Loucy (cell line): ENCODE data around the gene RORB.

ENCODE experiments used
- H2AFZ ChIP-seq: fragments of 200-600 bp; sonication (generic); 2 replicates; pipeline ENCODE4 v1.6.0; 2016; ENCODE audit warnings: antibody characterized with exemption, mild to moderate bottlenecking, low read length, moderate library complexity
- H3F3A ChIP-seq: fragments of 200-600 bp; 2 replicates; pipeline ENCODE4 v1.6.0; 2016; ENCODE audit warnings: antibody characterized with exemption, low read depth, mild to moderate bottlenecking
- H3K27me3 ChIP-seq: fragments of 200-600 bp; sonication (generic); 2 replicates; pipeline ENCODE4 v1.6.1; 2014; ENCODE audit warnings: low read length, mild to moderate bottlenecking; ENCODE audit not compliant: insufficient read depth, poor library complexity, severe bottlenecking
- H3K36me3 ChIP-seq: fragments of 200-600 bp; sonication (generic); 2 replicates; pipeline ENCODE4 v1.6.1; 2016; ENCODE audit warnings: low read length; ENCODE audit not compliant: insufficient read depth
- H3K4me1 ChIP-seq: fragments of 200-600 bp; sonication (generic); 2 replicates; pipeline ENCODE4 v1.5.1; 2014; ENCODE audit warnings: low read length, mild to moderate bottlenecking; ENCODE audit not compliant: insufficient read depth, poor library complexity, severe bottlenecking
- H3K4me2 ChIP-seq: fragments of 200-600 bp; sonication (generic); 2 replicates; pipeline ENCODE4 v1.6.0; 2014; ENCODE audit warnings: antibody characterized with exemption, low read length, low read depth, mild to moderate bottlenecking; ENCODE audit not compliant: poor library complexity, severe bottlenecking
- H3K4me3 ChIP-seq: fragments of 200-600 bp; sonication (generic); 2 replicates; pipeline ENCODE4 v1.5.1; 2014; ENCODE audit warnings: low read length, mild to moderate bottlenecking, mixed read lengths; ENCODE audit not compliant: poor library complexity, severe bottlenecking
- H3K79me2 ChIP-seq: fragments of 200-600 bp; sonication (generic); 2 replicates; pipeline ENCODE4 v1.6.1; 2014; ENCODE audit warnings: low read length; ENCODE audit not compliant: insufficient read depth
- H3K9ac ChIP-seq: fragments of 200-600 bp; sonication (generic); 2 replicates; pipeline ENCODE4 v1.6.0; 2014; ENCODE audit warnings: mild to moderate bottlenecking, low read depth, low read length, moderate library complexity; ENCODE audit not compliant: poor library complexity, severe bottlenecking
- H3K9me2 ChIP-seq: fragments of 200-600 bp; sonication (generic); replicated peaks from 2 replicates; pipeline ENCODE4 v1.6.1; 2016; ENCODE audit warnings: low read depth, low read length, mixed read lengths
- H3K9me3 ChIP-seq: fragments of 200-600 bp; sonication (generic); 2 replicates; pipeline ENCODE4 v1.6.1; 2014; ENCODE audit warnings: mild to moderate bottlenecking, antibody characterized with exemption, low read length, low read depth; ENCODE audit not compliant: insufficient read depth
- H4K20me1 ChIP-seq: fragments of 200-600 bp; sonication (generic); 2 replicates; pipeline ENCODE4 v1.6.0; 2014; ENCODE audit warnings: antibody characterized with exemption, low read length, mild to moderate bottlenecking; ENCODE audit not compliant: insufficient read depth, poor library complexity, severe bottlenecking
- EZH2phosphoT487 ChIP-seq: fragments of 200-600 bp; IDR thresholded peaks from 2 replicates; pipeline ENCODE4 v1.6.1; 2018; ENCODE audit warnings: antibody characterized with exemption, mild to moderate bottlenecking, moderate library complexity, borderline replicate concordance
- TF ChIP-seq, protein P1 (sequence below): fragments of 200-600 bp; sonication (generic); conservative IDR thresholded peaks from 2 replicates; pipeline ENCODE4 v1.5.1; 2014; ENCODE audit warnings: mild to moderate bottlenecking, antibody characterized with exemption, low read length

The RORB gene

DNA sequence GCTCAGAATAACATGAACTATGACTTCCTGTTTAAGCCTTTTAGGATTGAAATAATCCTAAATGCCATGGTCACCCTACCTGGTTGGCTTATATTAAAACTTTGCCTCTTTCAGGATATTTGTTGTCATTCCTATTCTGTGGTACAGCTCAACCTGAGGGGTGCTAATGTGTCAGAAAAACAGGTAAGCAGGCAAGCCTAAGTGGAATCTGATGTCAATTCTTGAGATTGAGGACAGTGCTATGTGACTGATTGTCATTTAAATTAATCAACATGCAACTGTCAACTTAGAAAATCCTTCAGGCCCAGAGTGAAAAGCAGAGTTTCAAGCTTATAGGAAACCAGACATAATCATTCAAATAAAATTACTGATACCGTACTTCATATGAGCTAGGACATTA, 2.6 kb upstream of the RORB start:
- H3K4me2 ChIP-seq, result no peak overlapping the region
- no peak for TF ChIP-seq EZH2phosphoT487
- no peak overlapping the region for H3K4me3 ChIP-seq

DNA sequence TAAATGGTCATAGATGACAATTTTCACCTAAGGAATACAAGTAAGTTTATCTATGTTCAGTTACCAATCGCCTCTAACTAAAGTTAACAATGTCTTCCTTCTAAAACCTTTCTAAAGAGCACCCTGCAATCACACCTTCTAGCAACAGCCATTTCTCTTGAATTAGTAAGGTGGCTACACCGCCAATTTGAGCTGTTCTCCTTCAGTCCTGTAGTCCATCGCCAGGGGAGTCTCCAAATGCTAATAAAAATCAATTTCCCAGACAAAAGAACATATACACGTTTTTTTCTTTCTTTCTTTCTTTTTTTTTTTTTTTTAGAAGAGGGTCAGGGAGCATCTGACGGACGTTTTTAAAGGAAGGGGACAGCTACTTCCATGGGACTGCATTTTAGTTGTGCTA, 729 bp upstream of the RORB start:
- TF ChIP-seq, protein P1, sequence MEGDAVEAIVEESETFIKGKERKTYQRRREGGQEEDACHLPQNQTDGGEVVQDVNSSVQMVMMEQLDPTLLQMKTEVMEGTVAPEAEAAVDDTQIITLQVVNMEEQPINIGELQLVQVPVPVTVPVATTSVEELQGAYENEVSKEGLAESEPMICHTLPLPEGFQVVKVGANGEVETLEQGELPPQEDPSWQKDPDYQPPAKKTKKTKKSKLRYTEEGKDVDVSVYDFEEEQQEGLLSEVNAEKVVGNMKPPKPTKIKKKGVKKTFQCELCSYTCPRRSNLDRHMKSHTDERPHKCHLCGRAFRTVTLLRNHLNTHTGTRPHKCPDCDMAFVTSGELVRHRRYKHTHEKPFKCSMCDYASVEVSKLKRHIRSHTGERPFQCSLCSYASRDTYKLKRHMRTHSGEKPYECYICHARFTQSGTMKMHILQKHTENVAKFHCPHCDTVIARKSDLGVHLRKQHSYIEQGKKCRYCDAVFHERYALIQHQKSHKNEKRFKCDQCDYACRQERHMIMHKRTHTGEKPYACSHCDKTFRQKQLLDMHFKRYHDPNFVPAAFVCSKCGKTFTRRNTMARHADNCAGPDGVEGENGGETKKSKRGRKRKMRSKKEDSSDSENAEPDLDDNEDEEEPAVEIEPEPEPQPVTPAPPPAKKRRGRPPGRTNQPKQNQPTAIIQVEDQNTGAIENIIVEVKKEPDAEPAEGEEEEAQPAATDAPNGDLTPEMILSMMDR, result no peak
- TF ChIP-seq EZH2phosphoT487, result no peak
- no peak overlapping the region for H3K4me3 ChIP-seq
- no peaks in the 10 kb centered on the region for H3K27me3 ChIP-seq
- no peak overlapping the region for H2AFZ ChIP-seq
- no peaks in the 10 kb centered on the region for H3F3A ChIP-seq
- no peaks in the 10 kb centered on the region for H3K36me3 ChIP-seq
- H4K20me1 ChIP-seq, result no peaks in the 10 kb centered on the region
- no peaks in the 10 kb centered on the region for H3K9me2 ChIP-seq
- H3K4me1 ChIP-seq, result no peaks in the 10 kb centered on the region
- no peak overlapping the region for H3K9ac ChIP-seq
- H3K9me3 ChIP-seq, result no peaks in the 10 kb centered on the region; the same call in 1 of the 2 replicates
- no peaks in the 10 kb centered on the region for H3K79me2 ChIP-seq
- no peak overlapping the region for H3K4me2 ChIP-seq

More for the DNA sequence above, 2.6 kb upstream of the RORB start:
- H4K20me1 ChIP-seq, result no peaks in the 10 kb centered on the region
- H3K9me2 ChIP-seq, result no peaks in the 10 kb centered on the region
- H3K9ac ChIP-seq, result no peak overlapping the region
- H3K9me3 ChIP-seq, result no peaks in the 10 kb centered on the region
- no peaks in the 10 kb centered on the region for H3K79me2 ChIP-seq
- no peaks in the 10 kb centered on the region for H3K36me3 ChIP-seq
- H3K4me1 ChIP-seq, result no peaks in the 10 kb centered on the region
- no peaks in the 10 kb centered on the region for H3F3A ChIP-seq
- H3K27me3 ChIP-seq, result no peaks in the 10 kb centered on the region
- no peak overlapping the region for H2AFZ ChIP-seq

DNA sequence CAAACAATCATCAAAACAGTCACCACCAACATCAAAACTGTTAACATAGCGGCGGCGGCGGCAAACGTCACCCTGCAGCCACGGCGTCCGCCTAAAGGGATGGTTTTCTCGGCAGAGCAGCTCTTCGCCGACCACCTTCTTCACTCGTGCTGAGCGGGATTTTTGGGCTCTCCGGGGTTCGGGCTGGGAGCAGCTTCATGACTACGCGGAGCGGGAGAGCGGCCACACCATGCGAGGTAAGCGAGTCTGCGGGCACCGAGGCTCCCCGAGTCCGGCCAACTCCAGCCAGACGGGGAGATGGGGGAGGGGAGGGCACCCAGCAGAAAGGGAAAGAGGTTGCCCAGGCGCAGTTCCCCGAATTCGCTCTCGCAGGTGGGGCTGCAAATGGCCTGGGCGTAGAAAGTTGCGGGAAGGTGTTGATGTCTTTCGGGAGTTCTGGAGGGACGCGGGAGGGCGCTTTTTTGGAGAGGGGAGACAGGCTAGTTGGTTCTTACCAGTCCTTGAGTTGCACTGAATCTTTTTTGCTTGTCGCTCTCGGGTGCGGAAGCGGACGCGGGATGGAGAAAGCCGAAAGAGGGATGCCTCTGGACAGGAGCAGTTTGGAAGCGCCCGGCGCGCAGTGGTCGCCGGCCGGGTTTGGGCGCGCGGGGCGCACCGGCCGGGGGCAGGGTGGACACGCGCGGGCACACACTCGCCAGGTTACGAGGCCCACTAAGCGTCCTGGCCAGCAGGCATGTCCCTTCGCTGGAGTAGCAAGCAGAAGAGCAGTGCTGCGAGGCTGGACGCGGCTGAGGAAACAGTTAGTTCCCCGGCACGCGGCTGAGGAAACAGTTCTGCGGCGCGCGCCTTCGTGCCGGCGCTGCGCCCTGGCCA, 849 bp downstream of the RORB start:
- Histone ChIP-seq H3K4me3 (no peak overlapping the region), H4K20me1 (no peaks in the 10 kb centered on the region), H3K4me2 (no peak overlapping the region), H3K9me3 (no peaks in the 10 kb centered on the region; the same call in 1 of the 2 replicates), H3K4me1 (no peaks in the 10 kb centered on the region), H3K9me2 (no peaks in the 10 kb centered on the region), H2AFZ (no peak overlapping the region), H3K79me2 (no peaks in the 10 kb centered on the region), H3K36me3 (no peaks in the 10 kb centered on the region), H3K27me3 (no peaks in the 10 kb centered on the region), H3F3A (no peaks in the 10 kb centered on the region), H3K9ac (no peak overlapping the region)
- TF ChIP-seq, protein P1, result no peak
- no peak for TF ChIP-seq EZH2phosphoT487
